HEK293 (cell line): Measurements from ENCODE around the gene TMEM222.

ENCODE experiments used
- CTCF ChIA-PET: fragments of 350-600 bp; formaldehyde crosslinking; extraction: SDS; loops from one replicate; lab custom pipeline; 2021; ENCODE audit warnings: antibody characterized with exemption; lab: Yijun Ruan, JAX
- POLR2A ChIA-PET: fragments of 300-600 bp; formaldehyde crosslinking; extraction: SDS; loops from one replicate; lab custom pipeline; 2020; ENCODE audit warnings: antibody characterized with exemption, inconsistent platforms; lab: Yijun Ruan, JAX
- H3K27ac ChIP-seq: fragments of 200-500 bp; sonication (Bioruptor generic); 2 replicates; pipeline ENCODE4 v1.5.1; 2014; ENCODE audit warnings: low read depth, low read length, control low read depth, inconsistent platforms; ENCODE audit errors: extremely low read depth
- H3K36me3 ChIP-seq, 2 experiments: fragments of 200-500 bp in 1 of 2; sonication (Bioruptor generic) in 1 of 2; 1 replicate in 1 of 2; 2 replicates in 1 of 2; pipeline ENCODE4 v1.5.1; 2014 to 2017; ENCODE audit warnings: inconsistent platforms in 2 of 2, low read length in 2 of 2; ENCODE audit not compliant: control insufficient read depth in 2 of 2, insufficient read depth in 1 of 2
- H3K4me1 ChIP-seq: fragments of 200-500 bp; sonication (Bioruptor generic); 2 replicates; pipeline ENCODE4 v1.5.1; 2014; ENCODE audit warnings: mild to moderate bottlenecking, low read length, inconsistent platforms; ENCODE audit not compliant: control insufficient read depth, insufficient read depth
- H3K4me3 ChIP-seq: 2 replicates; pipeline ENCODE4 v1.5.1; 2011; ENCODE audit warnings: low read depth, mild to moderate bottlenecking, control low read depth, low read length, moderate library complexity
- H3K9me3 ChIP-seq: fragments of 200-500 bp; sonication (Bioruptor generic); 2 replicates; pipeline ENCODE4 v1.5.1; 2014; ENCODE audit warnings: low read depth, low read length, inconsistent platforms; ENCODE audit not compliant: control insufficient read depth, insufficient read depth
- EGR2 ChIP-seq: fragments of 450-650 bp; formaldehyde crosslinking; IDR thresholded peaks from 2 replicates; pipeline ENCODE4 v1.5.1; 2016; ENCODE audit warnings: low read depth, missing biosample characterization, missing genetic modification characterization
- GLIS1 ChIP-seq: fragments of 450-650 bp; formaldehyde crosslinking; IDR thresholded peaks from 2 replicates; pipeline ENCODE4 v1.5.1; 2016; ENCODE audit warnings: missing biosample characterization, missing genetic modification characterization
- KLF10 ChIP-seq: fragments of 450-650 bp; IDR thresholded peaks from 2 replicates; pipeline ENCODE4 v1.5.1; 2018; ENCODE audit warnings: missing biosample characterization, mild to moderate bottlenecking, missing genetic modification characterization
- KLF16 ChIP-seq: fragments of 450-650 bp; formaldehyde crosslinking; IDR thresholded peaks from 2 replicates; pipeline ENCODE4 v1.5.1; 2017; ENCODE audit warnings: missing biosample characterization, missing genetic modification characterization
- KLF7 ChIP-seq: fragments of 450-650 bp; formaldehyde crosslinking; IDR thresholded peaks from 2 replicates; pipeline ENCODE4 v1.5.1; 2016; ENCODE audit warnings: missing biosample characterization, missing genetic modification characterization, borderline replicate concordance
- KLF8 ChIP-seq: fragments of 450-650 bp; formaldehyde crosslinking; IDR thresholded peaks from 2 replicates; pipeline ENCODE4 v1.5.1; 2016; ENCODE audit warnings: missing biosample characterization, missing genetic modification characterization
- SALL2 ChIP-seq: fragments of 450-650 bp; formaldehyde crosslinking; IDR thresholded peaks from 2 replicates; pipeline ENCODE4 v1.5.0; 2017; ENCODE audit warnings: missing biosample characterization, mild to moderate bottlenecking, missing genetic modification characterization, borderline replicate concordance
- SCRT2 ChIP-seq: fragments of 450-650 bp; formaldehyde crosslinking; IDR thresholded peaks from 2 replicates; pipeline ENCODE4 v1.5.1; 2016; ENCODE audit warnings: missing biosample characterization, missing genetic modification characterization
- SP7 ChIP-seq: fragments of 450-650 bp; formaldehyde crosslinking; IDR thresholded peaks from 2 replicates; pipeline ENCODE4 v1.5.1; 2016; ENCODE audit warnings: missing biosample characterization, missing genetic modification characterization
- ZBTB7A ChIP-seq: fragments of 450-650 bp; formaldehyde crosslinking; IDR thresholded peaks from 2 replicates; pipeline ENCODE4 v1.5.1; 2016; ENCODE audit warnings: low read depth, missing biosample characterization, missing genetic modification characterization
- ZNF140 ChIP-seq: fragments of 450-650 bp; formaldehyde crosslinking; IDR thresholded peaks from 2 replicates; pipeline ENCODE4 v1.5.1; 2016; ENCODE audit warnings: missing biosample characterization, missing genetic modification characterization
- ZNF600 ChIP-seq: fragments of 450-650 bp; formaldehyde crosslinking; IDR thresholded peaks from 2 replicates; pipeline ENCODE4 v1.5.1; 2016; ENCODE audit warnings: missing biosample characterization, missing genetic modification characterization
- ZNF654 ChIP-seq: fragments of 450-650 bp; formaldehyde crosslinking; IDR thresholded peaks from 2 replicates; pipeline ENCODE4 v1.5.1; 2016; ENCODE audit warnings: low read depth, missing biosample characterization, missing genetic modification characterization
- ZSCAN23 ChIP-seq: fragments of 450-650 bp; formaldehyde crosslinking; IDR thresholded peaks from 2 replicates; pipeline ENCODE4 v1.5.1; 2016; ENCODE audit warnings: missing biosample characterization, missing genetic modification characterization
- TF ChIP-seq, protein P1 (sequence below): fragments of 450-650 bp; formaldehyde crosslinking; IDR thresholded peaks from 2 replicates; pipeline ENCODE4 v1.5.1; 2016; ENCODE audit warnings: missing biosample characterization, missing genetic modification characterization, borderline replicate concordance
- TF ChIP-seq, protein P2 (sequence below): fragments of 450-650 bp; formaldehyde crosslinking; IDR thresholded peaks from 2 replicates; pipeline ENCODE4 v1.5.1; 2016; ENCODE audit warnings: missing biosample characterization, missing genetic modification characterization
- TF ChIP-seq, protein P3 (sequence below): fragments of 450-650 bp; formaldehyde crosslinking; IDR thresholded peaks from 2 replicates; pipeline ENCODE4 v1.5.1; 2016; ENCODE audit warnings: missing biosample characterization, missing genetic modification characterization
- TF ChIP-seq, protein P4 (sequence below): fragments of 450-650 bp; formaldehyde crosslinking; IDR thresholded peaks from 2 replicates; pipeline ENCODE4 v1.5.1; 2016; ENCODE audit warnings: missing biosample characterization, missing genetic modification characterization
- TF ChIP-seq, protein P5 (sequence below): sonication (generic); formaldehyde crosslinking; IDR thresholded peaks from 2 replicates; pipeline ENCODE4 v1.8.1; 2022; ENCODE audit warnings: mild to moderate bottlenecking, moderate library complexity, missing genetic modification reagents
- TF ChIP-seq, protein P6 (sequence below): fragments of 450-650 bp; formaldehyde crosslinking; optimal IDR thresholded peaks from 2 replicates; pipeline ENCODE3; 2016; ENCODE audit warnings: missing biosample characterization, mild to moderate bottlenecking, missing genetic modification characterization

Gene TMEM222

DNA sequence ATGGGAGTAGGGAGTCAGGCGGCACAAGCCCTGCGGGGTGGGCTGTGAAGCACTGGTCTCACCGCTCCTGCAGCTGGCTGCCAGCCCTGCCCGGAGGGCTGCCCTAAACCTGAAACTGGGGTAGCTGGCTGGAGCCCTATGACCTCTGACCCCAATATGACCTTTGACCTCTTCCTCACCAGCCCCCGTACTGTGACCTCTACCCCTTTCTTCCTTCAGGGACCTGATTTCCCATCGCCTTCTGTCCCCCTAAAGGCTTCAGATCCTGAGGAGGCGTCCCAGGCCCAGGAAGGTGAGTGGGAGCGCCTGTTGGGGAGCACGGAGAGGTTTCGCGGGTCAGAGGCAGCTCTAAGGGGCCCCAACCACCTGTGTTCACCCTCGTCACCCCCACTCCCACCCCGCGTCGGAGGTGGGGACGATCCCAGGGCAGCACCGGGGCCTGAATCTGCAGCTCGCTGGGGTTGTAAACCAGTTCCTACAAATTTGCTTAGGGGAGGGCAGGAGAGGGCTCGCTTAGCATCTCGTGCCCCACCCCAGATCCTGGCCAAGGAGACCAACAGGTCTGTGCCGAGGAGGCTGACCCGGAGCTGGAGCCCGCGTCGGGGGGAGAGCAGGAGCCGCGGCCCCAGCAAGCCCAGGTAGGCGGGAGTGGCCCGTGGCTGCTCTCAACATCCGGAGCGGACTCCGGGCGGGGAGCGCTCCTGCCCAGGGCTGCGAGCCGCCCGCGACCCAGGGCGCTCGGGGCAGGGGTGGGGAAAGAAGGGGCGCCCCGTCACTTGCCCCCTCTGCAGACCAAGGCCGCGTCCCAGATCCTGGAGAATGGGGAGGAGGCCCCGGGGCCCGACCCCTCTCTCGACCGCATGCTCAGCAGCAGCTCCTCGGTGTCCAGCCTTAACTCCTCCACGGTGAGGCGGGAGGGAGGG, 27.2 kb downstream of the TMEM222 start:
- Histone ChIP-seq H3K36me3 (peaks cover 0 to 18% of the 10 kb centered on the region in 2 experiments; a peak in 1 of 3 replicates), H3K9me3 (no peaks in the 10 kb centered on the region), H3K4me3 (peak overlapping the region; percentile 13), H3K27ac (no peak overlapping the region), H3K4me1 (peaks cover 4% of the 10 kb centered on the region)
- CTCF ChIA-PET, result interaction anchor here (0.7 to 3.2 kb wide), 6 partner anchors 16 to 46 kb away, joined by 3 to 17 read pairs (median 6); partner anchors contain the start of gene MAP3K6
- POLR2A ChIA-PET, result interaction anchor here (0.6 to 2.0 kb wide), 9 partner anchors 10 to 449 kb away, joined by 3 to 17 read pairs (median 5); partner anchors contain the start of genes GPATCH3, MAP3K6, SLC9A1 and TMEM222
- TF ChIP-seq KLF10 (tag by site-specific recombination), result peak; percentile 44; the same call in 1 of the 2 replicates
- TF ChIP-seq, protein P1, sequence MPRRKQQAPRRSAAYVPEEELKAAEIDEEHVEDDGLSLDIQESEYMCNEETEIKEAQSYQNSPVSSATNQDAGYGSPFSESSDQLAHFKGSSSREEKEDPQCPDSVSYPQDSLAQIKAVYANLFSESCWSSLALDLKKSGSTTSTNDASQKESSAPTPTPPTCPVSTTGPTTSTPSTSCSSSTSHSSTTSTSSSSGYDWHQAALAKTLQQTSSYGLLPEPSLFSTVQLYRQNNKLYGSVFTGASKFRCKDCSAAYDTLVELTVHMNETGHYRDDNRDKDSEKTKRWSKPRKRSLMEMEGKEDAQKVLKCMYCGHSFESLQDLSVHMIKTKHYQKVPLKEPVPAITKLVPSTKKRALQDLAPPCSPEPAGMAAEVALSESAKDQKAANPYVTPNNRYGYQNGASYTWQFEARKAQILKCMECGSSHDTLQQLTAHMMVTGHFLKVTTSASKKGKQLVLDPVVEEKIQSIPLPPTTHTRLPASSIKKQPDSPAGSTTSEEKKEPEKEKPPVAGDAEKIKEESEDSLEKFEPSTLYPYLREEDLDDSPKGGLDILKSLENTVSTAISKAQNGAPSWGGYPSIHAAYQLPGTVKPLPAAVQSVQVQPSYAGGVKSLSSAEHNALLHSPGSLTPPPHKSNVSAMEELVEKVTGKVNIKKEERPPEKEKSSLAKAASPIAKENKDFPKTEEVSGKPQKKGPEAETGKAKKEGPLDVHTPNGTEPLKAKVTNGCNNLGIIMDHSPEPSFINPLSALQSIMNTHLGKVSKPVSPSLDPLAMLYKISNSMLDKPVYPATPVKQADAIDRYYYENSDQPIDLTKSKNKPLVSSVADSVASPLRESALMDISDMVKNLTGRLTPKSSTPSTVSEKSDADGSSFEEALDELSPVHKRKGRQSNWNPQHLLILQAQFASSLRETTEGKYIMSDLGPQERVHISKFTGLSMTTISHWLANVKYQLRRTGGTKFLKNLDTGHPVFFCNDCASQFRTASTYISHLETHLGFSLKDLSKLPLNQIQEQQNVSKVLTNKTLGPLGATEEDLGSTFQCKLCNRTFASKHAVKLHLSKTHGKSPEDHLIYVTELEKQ (tag by site-specific recombination), result no peak
- 0 out of 2 replicates have a peak, but pooled peaks have one; percentile 6 for TF ChIP-seq KLF7
- TF ChIP-seq, protein P2, sequence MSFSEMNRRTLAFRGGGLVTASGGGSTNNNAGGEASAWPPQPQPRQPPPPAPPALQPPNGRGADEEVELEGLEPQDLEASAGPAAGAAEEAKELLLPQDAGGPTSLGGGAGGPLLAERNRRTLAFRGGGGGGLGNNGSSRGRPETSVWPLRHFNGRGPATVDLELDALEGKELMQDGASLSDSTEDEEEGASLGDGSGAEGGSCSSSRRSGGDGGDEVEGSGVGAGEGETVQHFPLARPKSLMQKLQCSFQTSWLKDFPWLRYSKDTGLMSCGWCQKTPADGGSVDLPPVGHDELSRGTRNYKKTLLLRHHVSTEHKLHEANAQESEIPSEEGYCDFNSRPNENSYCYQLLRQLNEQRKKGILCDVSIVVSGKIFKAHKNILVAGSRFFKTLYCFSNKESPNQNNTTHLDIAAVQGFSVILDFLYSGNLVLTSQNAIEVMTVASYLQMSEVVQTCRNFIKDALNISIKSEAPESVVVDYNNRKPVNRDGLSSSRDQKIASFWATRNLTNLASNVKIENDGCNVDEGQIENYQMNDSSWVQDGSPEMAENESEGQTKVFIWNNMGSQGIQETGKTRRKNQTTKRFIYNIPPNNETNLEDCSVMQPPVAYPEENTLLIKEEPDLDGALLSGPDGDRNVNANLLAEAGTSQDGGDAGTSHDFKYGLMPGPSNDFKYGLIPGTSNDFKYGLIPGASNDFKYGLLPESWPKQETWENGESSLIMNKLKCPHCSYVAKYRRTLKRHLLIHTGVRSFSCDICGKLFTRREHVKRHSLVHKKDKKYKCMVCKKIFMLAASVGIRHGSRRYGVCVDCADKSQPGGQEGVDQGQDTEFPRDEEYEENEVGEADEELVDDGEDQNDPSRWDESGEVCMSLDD, result peak; percentile 40; the same call in 1 of the 2 replicates
- TF ChIP-seq KLF8 (tag by site-specific recombination), result peak; percentile 68; the same call in 1 of the 2 replicates
- 0 out of 2 replicates have a peak, but pooled peaks have one; percentile 34 for TF ChIP-seq SP7 (tag by site-specific recombination)
- TF ChIP-seq KLF16 (tag by site-specific recombination), result peak; percentile 74; the same call in 1 of the 2 replicates
- no peak for TF ChIP-seq ZSCAN23 (tag by site-specific recombination)
- TF ChIP-seq, protein P3, sequence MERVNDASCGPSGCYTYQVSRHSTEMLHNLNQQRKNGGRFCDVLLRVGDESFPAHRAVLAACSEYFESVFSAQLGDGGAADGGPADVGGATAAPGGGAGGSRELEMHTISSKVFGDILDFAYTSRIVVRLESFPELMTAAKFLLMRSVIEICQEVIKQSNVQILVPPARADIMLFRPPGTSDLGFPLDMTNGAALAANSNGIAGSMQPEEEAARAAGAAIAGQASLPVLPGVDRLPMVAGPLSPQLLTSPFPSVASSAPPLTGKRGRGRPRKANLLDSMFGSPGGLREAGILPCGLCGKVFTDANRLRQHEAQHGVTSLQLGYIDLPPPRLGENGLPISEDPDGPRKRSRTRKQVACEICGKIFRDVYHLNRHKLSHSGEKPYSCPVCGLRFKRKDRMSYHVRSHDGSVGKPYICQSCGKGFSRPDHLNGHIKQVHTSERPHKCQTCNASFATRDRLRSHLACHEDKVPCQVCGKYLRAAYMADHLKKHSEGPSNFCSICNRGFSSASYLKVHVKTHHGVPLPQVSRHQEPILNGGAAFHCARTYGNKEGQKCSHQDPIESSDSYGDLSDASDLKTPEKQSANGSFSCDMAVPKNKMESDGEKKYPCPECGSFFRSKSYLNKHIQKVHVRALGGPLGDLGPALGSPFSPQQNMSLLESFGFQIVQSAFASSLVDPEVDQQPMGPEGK (tag by site-specific recombination), result peak; percentile 89
- peak; percentile 98 for TF ChIP-seq SCRT2
- TF ChIP-seq SALL2 (tag by site-specific recombination), result no peak
- TF ChIP-seq ZNF654 (tag by site-specific recombination), result no peak
- TF ChIP-seq ZNF600 (tag by site-specific recombination), result peak; percentile 50; the same call in 1 of the 2 replicates
- TF ChIP-seq, protein P4, sequence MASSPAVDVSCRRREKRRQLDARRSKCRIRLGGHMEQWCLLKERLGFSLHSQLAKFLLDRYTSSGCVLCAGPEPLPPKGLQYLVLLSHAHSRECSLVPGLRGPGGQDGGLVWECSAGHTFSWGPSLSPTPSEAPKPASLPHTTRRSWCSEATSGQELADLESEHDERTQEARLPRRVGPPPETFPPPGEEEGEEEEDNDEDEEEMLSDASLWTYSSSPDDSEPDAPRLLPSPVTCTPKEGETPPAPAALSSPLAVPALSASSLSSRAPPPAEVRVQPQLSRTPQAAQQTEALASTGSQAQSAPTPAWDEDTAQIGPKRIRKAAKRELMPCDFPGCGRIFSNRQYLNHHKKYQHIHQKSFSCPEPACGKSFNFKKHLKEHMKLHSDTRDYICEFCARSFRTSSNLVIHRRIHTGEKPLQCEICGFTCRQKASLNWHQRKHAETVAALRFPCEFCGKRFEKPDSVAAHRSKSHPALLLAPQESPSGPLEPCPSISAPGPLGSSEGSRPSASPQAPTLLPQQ (tag by site-specific recombination), result peak; percentile 69
- TF ChIP-seq GLIS1 (tag by site-specific recombination), result peak; percentile 71
- TF ChIP-seq, protein P5, sequence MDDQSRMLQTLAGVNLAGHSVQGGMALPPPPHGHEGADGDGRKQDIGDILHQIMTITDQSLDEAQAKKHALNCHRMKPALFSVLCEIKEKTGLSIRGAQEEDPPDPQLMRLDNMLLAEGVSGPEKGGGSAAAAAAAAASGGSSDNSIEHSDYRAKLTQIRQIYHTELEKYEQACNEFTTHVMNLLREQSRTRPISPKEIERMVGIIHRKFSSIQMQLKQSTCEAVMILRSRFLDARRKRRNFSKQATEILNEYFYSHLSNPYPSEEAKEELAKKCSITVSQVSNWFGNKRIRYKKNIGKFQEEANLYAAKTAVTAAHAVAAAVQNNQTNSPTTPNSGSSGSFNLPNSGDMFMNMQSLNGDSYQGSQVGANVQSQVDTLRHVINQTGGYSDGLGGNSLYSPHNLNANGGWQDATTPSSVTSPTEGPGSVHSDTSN (CRISPR knock-in tag), result 0 out of 2 replicates have a peak, but pooled peaks have one; percentile 58
- no peak for TF ChIP-seq ZNF140
- TF ChIP-seq, protein P6, sequence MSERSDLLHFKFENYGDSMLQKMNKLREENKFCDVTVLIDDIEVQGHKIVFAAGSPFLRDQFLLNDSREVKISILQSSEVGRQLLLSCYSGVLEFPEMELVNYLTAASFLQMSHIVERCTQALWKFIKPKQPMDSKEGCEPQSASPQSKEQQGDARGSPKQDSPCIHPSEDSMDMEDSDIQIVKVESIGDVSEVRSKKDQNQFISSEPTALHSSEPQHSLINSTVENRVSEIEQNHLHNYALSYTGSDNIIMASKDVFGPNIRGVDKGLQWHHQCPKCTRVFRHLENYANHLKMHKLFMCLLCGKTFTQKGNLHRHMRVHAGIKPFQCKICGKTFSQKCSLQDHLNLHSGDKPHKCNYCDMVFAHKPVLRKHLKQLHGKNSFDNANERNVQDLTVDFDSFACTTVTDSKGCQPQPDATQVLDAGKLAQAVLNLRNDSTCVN (tag by site-specific recombination), result peak; percentile 63
- no peak for TF ChIP-seq EGR2 (tag by site-specific recombination)
- TF ChIP-seq ZBTB7A, result peak; percentile 53; the same call in 1 of the 2 replicates
